HUES64 (cell line): ENCODE data around the gene MCTP1.

Source experiments
- H3K27ac ChIP-seq: 2 replicates; pipeline ENCODE4 v1.7.0; 2013; ENCODE audit warnings: low read depth, low read length, inconsistent platforms
- H3K27me3 ChIP-seq: 2 replicates; pipeline ENCODE4 v1.6.1; 2013; ENCODE audit warnings: mild to moderate bottlenecking, low read length; ENCODE audit not compliant: insufficient read depth
- H3K36me3 ChIP-seq: 2 replicates; pipeline ENCODE4 v1.6.1; 2013; ENCODE audit warnings: mild to moderate bottlenecking, low read length; ENCODE audit not compliant: insufficient read depth
- H3K4me1 ChIP-seq: 2 replicates; pipeline ENCODE4 v1.6.1; 2013; ENCODE audit warnings: mild to moderate bottlenecking, low read length, moderate library complexity; ENCODE audit not compliant: insufficient read depth
- H3K4me3 ChIP-seq: 2 replicates; pipeline ENCODE4 v1.5.1; 2013; ENCODE audit warnings: mild to moderate bottlenecking, low read length, moderate library complexity
- H3K9ac ChIP-seq: 2 replicates; pipeline ENCODE4 v1.6.1; 2013; ENCODE audit warnings: mild to moderate bottlenecking, low read depth, low read length
- H3K9me3 ChIP-seq: 2 replicates; pipeline ENCODE4 v1.6.1; 2013; ENCODE audit warnings: low read depth, low read length; ENCODE audit not compliant: insufficient read depth
- WGBS: fragments of 150-250, 120-280 bp; methylation state at CpG from one replicate; pipeline ENCODE4 v1.1.7; 2013; ENCODE audit warnings: missing lambda C conversion rate; 5-methylcytosine and 5-hydroxymethylcytosine counted together

The MCTP1 gene

GRCh38 chr5:94699562-94699961 is 585.3 kb downstream of the MCTP1 start:
- WGBS = 96% methylated on average over 1 of the region's 2 CpGs
- peaks cover 23% of the 10 kb centered on the region for H3K36me3 ChIP-seq
- H3K27me3 ChIP-seq = no peaks in the 10 kb centered on the region
- H3K4me1 ChIP-seq = no peaks in the 10 kb centered on the region
- no peaks in the 10 kb centered on the region for H3K9me3 ChIP-seq
- H3K4me3 ChIP-seq = no peak overlapping the region
- H3K9ac ChIP-seq = no peak overlapping the region
- no peak overlapping the region for H3K27ac ChIP-seq

DNA sequence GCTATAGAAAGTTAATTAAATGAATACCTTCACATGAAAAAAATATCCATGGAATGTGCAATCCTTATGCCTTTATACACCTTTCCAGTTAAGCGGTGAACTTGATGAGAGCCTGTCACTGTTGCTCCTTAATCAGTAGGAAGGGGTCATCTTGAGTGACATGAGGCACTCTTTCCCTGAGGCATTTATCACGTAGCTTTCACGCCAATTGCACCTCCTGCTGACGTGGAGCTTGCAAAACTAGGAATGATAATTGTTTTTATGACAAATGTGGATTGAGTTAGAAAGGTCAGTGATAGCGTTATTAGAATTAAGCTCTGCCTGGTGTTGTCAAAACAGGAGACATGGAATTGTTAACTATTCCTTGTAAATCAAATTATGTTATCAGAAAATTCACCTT is 586.7 kb downstream of the MCTP1 start:
- Histone ChIP-seq H3K4me3 (no peak overlapping the region), H3K36me3 (peaks cover 25% of the 10 kb centered on the region), H3K27me3 (no peaks in the 10 kb centered on the region), H3K27ac (no peak overlapping the region), H3K9me3 (no peaks in the 10 kb centered on the region), H3K9ac (no peak overlapping the region), H3K4me1 (no peaks in the 10 kb centered on the region)
- 82% methylated on average over 5 of the region's 5 CpGs for WGBS

DNA sequence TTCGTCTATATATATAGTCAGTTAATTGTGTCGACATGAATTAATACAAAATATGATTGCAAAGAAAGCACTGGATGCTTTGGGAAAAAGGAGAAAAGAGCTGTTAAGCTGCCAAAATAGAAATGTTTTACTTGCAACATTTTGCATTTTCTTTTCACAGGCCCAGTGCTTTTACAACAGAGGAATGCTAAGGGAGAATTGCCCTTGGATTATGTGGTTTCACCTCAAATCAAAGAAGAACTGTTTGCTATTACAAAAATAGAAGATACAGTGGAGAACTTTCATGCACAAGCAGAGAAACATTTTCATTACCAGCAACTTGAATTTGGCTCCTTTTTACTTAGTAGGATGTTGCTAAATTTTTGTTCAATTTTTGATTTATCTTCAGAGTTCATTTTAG is 590.2 kb downstream of the MCTP1 start:
- Histone ChIP-seq H3K36me3 (peaks cover 39% of the 10 kb centered on the region), H3K9ac (no peak overlapping the region), H3K4me1 (peaks cover 17% of the 10 kb centered on the region), H3K9me3 (no peaks in the 10 kb centered on the region), H3K4me3 (no peak overlapping the region), H3K27ac (no peak overlapping the region), H3K27me3 (no peaks in the 10 kb centered on the region)
- 90% methylated on average over 2 of the region's 2 CpGs for WGBS

- H3K36me3 ChIP-seq = peaks cover 46% of the 10 kb centered on the region
- H3K27ac ChIP-seq = no peak overlapping the region
- WGBS = no CpG with 5 or more reads among the region's 1 CpG
- H3K4me1 ChIP-seq = peaks cover 17% of the 10 kb centered on the region
- H3K27me3 ChIP-seq = no peaks in the 10 kb centered on the region
- no peak overlapping the region for H3K9ac ChIP-seq
- no peaks in the 10 kb centered on the region for H3K9me3 ChIP-seq
- H3K4me3 ChIP-seq = no peak overlapping the region
These were observed 591.0 kb downstream of the MCTP1 start for GRCh38 chr5:94693845-94694370.

DNA sequence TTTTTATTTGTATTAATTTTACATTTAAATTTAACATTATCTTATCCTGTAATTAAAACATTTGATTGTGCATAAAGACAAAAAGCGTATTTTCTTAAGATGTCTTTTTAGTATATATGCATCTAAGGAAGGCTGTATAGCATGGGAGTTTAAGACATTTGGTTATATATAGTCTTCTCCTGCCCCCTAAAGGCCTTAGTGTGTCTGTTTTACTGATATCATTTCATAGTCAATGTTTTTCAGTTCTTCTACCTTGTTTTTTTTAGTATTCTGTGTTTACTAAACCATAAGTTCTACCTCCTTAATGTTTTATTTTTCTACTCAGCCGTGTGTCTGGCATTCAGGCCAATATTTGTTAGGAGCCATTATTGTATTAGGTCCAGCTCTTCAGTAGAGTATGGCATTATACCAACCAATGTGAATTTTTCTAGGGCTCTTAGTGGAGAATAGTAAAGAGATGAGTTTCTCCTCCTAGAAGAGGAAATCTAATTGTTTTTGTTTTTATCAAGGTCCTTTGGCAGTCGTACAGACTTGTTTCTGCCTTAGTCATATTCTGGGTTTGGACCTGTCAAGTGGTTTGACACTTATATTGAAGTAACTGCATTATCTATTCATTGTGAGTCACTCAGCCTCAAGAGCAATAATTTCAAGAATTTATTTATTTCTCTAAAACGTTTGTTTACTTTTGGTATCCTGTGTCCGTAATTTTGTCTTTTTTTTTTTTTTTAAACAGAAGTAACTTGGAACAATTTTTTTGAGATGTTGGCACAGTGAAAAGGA is 591.7 kb downstream of the MCTP1 start:
- WGBS = 89% methylated on average over 5 of the region's 5 CpGs
- Histone ChIP-seq H3K27ac (no peak overlapping the region), H3K27me3 (no peaks in the 10 kb centered on the region), H3K4me1 (peaks cover 17% of the 10 kb centered on the region), H3K36me3 (peaks cover 53% of the 10 kb centered on the region), H3K9ac (no peak overlapping the region), H3K4me3 (no peak overlapping the region), H3K9me3 (no peaks in the 10 kb centered on the region)

GRCh38 chr5:94692581-94692980 is 592.3 kb downstream of the MCTP1 start:
- Histone ChIP-seq H3K27ac (no peak overlapping the region), H3K4me1 (peaks cover 17% of the 10 kb centered on the region)
- 54% methylated on average over 2 of the region's 3 CpGs for WGBS

GRCh38 chr5:94691949-94692348 is 592.9 kb downstream of the MCTP1 start:
- H3K27ac ChIP-seq = no peak overlapping the region
- H3K4me3 ChIP-seq = no peak overlapping the region
- H3K9me3 ChIP-seq = no peaks in the 10 kb centered on the region
- H3K4me1 ChIP-seq = peaks cover 17% of the 10 kb centered on the region
- no peak overlapping the region for H3K9ac ChIP-seq
- H3K36me3 ChIP-seq = peaks cover 65% of the 10 kb centered on the region
- H3K27me3 ChIP-seq = no peaks in the 10 kb centered on the region
- 78% methylated on average over 4 of the region's 4 CpGs for WGBS

More at GRCh38 chr5:94692581-94692980, 592.3 kb downstream of the MCTP1 start:
- Histone ChIP-seq H3K9ac (no peak overlapping the region), H3K36me3 (peaks cover 59% of the 10 kb centered on the region), H3K4me3 (no peak overlapping the region), H3K27me3 (no peaks in the 10 kb centered on the region), H3K9me3 (no peaks in the 10 kb centered on the region)

GRCh38 chr5:94691291-94691690 is 593.6 kb downstream of the MCTP1 start:
- no CpG with 5 or more reads among the region's 1 CpG for WGBS
- Histone ChIP-seq H3K27me3 (no peaks in the 10 kb centered on the region), H3K4me1 (peaks cover 17% of the 10 kb centered on the region), H3K27ac (no peak overlapping the region), H3K9me3 (no peaks in the 10 kb centered on the region), H3K36me3 (peaks cover 67% of the 10 kb centered on the region), H3K4me3 (no peak overlapping the region), H3K9ac (no peak overlapping the region)

DNA sequence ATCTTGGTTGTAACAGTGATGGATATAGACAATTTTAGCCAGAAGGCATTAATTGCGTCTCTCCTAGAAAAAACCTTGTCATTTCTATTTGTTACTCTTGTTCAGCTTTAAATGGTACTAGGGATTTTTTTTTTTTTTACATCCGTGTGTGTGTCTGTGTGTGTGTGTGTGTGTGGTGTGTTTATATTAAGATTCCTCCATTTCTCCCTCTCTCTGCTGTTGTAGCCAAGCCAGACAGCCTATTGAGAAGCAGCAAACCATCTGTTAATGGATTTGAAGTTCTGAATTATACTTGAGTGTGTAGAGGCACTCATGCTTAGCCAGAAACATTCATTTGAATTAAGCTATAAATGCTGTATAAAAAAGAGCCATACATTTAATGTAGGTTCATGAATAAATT is 594.1 kb downstream of the MCTP1 start:
- 100% methylated on average over 1 of the region's 2 CpGs for WGBS
- Histone ChIP-seq H3K36me3 (peaks cover 65% of the 10 kb centered on the region), H3K27me3 (no peaks in the 10 kb centered on the region), H3K9me3 (no peaks in the 10 kb centered on the region), H3K9ac (no peak overlapping the region), H3K4me3 (no peak overlapping the region), H3K4me1 (peaks cover 17% of the 10 kb centered on the region), H3K27ac (no peak overlapping the region)

- Histone ChIP-seq H3K4me3 (no peak overlapping the region), H3K9me3 (no peaks in the 10 kb centered on the region), H3K27ac (no peak overlapping the region), H3K9ac (no peak overlapping the region), H3K27me3 (no peaks in the 10 kb centered on the region), H3K36me3 (peaks cover 60% of the 10 kb centered on the region), H3K4me1 (peaks cover 17% of the 10 kb centered on the region)
These were observed 595.0 kb downstream of the MCTP1 start for GRCh38 chr5:94689908-94690307.

DNA sequence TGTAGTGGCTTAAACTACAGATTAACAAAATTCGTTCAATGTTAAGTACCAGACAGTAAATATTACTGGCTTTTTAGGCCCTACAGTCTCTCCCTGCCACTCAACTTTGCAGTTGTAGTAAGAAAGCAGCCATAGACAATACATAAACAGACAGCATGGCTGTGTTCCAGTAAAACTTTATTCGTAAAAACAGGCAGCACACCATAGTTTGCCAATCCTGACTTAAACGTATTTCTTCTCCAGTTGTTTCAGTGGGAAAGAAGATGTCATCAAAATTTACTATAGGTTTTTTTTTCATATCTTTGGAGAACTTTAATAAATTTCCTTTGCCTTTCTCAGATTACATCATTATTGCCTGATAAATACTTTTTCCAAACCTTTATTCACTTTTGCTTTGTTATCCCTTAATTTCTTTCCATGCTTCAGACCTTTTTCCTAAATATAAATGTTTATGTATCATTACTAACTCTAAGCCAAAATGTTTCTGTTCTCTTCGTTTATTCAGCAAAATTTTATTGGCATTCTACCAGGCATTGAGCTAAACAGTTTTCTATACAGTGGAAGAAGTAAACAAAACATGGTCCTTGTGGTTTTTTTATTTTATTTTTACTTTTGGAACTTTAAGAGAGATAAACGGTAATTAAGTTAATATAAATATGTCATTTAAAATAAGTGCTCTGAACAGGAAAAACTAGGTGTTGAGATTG is 601.9 kb downstream of the MCTP1 start:
- Histone ChIP-seq H3K36me3 (peaks cover 54% of the 10 kb centered on the region), H3K9me3 (no peaks in the 10 kb centered on the region), H3K27me3 (no peaks in the 10 kb centered on the region), H3K4me1 (no peaks in the 10 kb centered on the region), H3K27ac (no peak overlapping the region), H3K4me3 (no peak overlapping the region), H3K9ac (no peak overlapping the region)
- 94% methylated on average over 4 of the region's 5 CpGs for WGBS
